KOPT-K1 (cell line): Measurements from ENCODE around the gene NFIA.

Source experiments
- H3K27ac ChIP-seq: fragments of 200-600 bp; sonication (generic); 2 replicates; pipeline ENCODE4 v1.5.1; 2016; ENCODE audit warnings: antibody characterized with exemption, mild to moderate bottlenecking, low read depth, low read length; ENCODE audit not compliant: poor library complexity, severe bottlenecking
- H3K36me3 ChIP-seq: fragments of 200-600 bp; sonication (generic); 2 replicates; pipeline ENCODE4 v1.5.1; 2017; ENCODE audit warnings: antibody characterized with exemption, mild to moderate bottlenecking, low read length, moderate library complexity; ENCODE audit not compliant: insufficient read depth
- H3K9me3 ChIP-seq: fragments of 200-600 bp; sonication (generic); 2 replicates; pipeline ENCODE4 v1.5.1; 2017; ENCODE audit warnings: antibody characterized with exemption, low read length, mild to moderate bottlenecking; ENCODE audit not compliant: insufficient read depth, poor library complexity, severe bottlenecking

The NFIA gene

GRCh38 chr1:61295818-61296537 lies 213.6 kb downstream of the NFIA start:
- Histone ChIP-seq H3K9me3 (no peaks in the 10 kb centered on the region), H3K27ac (no peak overlapping the region), H3K36me3 (no peaks in the 10 kb centered on the region)

- Histone ChIP-seq H3K36me3 (no peaks in the 10 kb centered on the region), H3K27ac (no peak overlapping the region), H3K9me3 (no peaks in the 10 kb centered on the region)
Observed at GRCh38 chr1:61297887-61298286, 215.5 kb downstream of the NFIA start.

- no peaks in the 10 kb centered on the region for H3K9me3 ChIP-seq
- no peak overlapping the region for H3K27ac ChIP-seq
- H3K36me3 ChIP-seq = no peaks in the 10 kb centered on the region
Observed at GRCh38 chr1:61299463-61299862, 217.1 kb downstream of the NFIA start.

- Histone ChIP-seq H3K27ac (no peak overlapping the region), H3K9me3 (no peaks in the 10 kb centered on the region), H3K36me3 (no peaks in the 10 kb centered on the region)
Observed at GRCh38 chr1:61300899-61301298, 218.5 kb downstream of the NFIA start.

GRCh38 chr1:61301824-61302657 lies 219.7 kb downstream of the NFIA start:
- Histone ChIP-seq H3K27ac (no peak overlapping the region), H3K36me3 (no peaks in the 10 kb centered on the region), H3K9me3 (no peaks in the 10 kb centered on the region)

- H3K36me3 ChIP-seq = no peaks in the 10 kb centered on the region
- no peak overlapping the region for H3K27ac ChIP-seq
- no peaks in the 10 kb centered on the region for H3K9me3 ChIP-seq
Observed at GRCh38 chr1:61307422-61308142, 225.2 kb downstream of the NFIA start.

GRCh38 chr1:61310057-61310456 lies 227.7 kb downstream of the NFIA start:
- no peak overlapping the region for H3K27ac ChIP-seq
- H3K9me3 ChIP-seq = no peaks in the 10 kb centered on the region
- H3K36me3 ChIP-seq = no peaks in the 10 kb centered on the region

GRCh38 chr1:61310538-61310937 lies 228.2 kb downstream of the NFIA start:
- H3K36me3 ChIP-seq = no peaks in the 10 kb centered on the region
- H3K27ac ChIP-seq = no peak overlapping the region
- no peaks in the 10 kb centered on the region for H3K9me3 ChIP-seq

- Histone ChIP-seq H3K27ac (no peak overlapping the region), H3K9me3 (no peaks in the 10 kb centered on the region), H3K36me3 (no peaks in the 10 kb centered on the region)
Observed at GRCh38 chr1:61313906-61314422, 231.6 kb downstream of the NFIA start.

- no peak overlapping the region for H3K27ac ChIP-seq
- H3K9me3 ChIP-seq = no peaks in the 10 kb centered on the region
- H3K36me3 ChIP-seq = no peaks in the 10 kb centered on the region
Observed at GRCh38 chr1:61315011-61315410, 232.7 kb downstream of the NFIA start.

- no peak overlapping the region for H3K27ac ChIP-seq
- no peaks in the 10 kb centered on the region for H3K36me3 ChIP-seq
- H3K9me3 ChIP-seq = no peaks in the 10 kb centered on the region
Observed at GRCh38 chr1:61316493-61316892, 234.1 kb downstream of the NFIA start.

- H3K27ac ChIP-seq = no peak overlapping the region
- H3K9me3 ChIP-seq = no peaks in the 10 kb centered on the region
- no peaks in the 10 kb centered on the region for H3K36me3 ChIP-seq
Observed at GRCh38 chr1:61318319-61319125, 236.2 kb downstream of the NFIA start.

- no peak overlapping the region for H3K27ac ChIP-seq
- no peaks in the 10 kb centered on the region for H3K9me3 ChIP-seq
- no peaks in the 10 kb centered on the region for H3K36me3 ChIP-seq
Observed at GRCh38 chr1:61320575-61320974, 238.2 kb downstream of the NFIA start.

GRCh38 chr1:61322008-61322744 lies 239.8 kb downstream of the NFIA start:
- no peak overlapping the region for H3K27ac ChIP-seq
- H3K36me3 ChIP-seq = no peaks in the 10 kb centered on the region
- H3K9me3 ChIP-seq = no peaks in the 10 kb centered on the region
